Parathyroid adenoma (tissue), 2 donors: ENCODE data around the gene INO80E.
"Not testable (repeated sequence)": the region's sequence is repeated elsewhere in the genome, so short reads cannot be mapped to it uniquely, and the experiment has no call there.

Source experiments
- H2AFZ ChIP-seq: fragments of 300-600 bp; sonication (generic); one replicate; pipeline ENCODE4 v1.7.0; 2017; ENCODE audit warnings: antibody characterized with exemption, mild to moderate bottlenecking
- H3K27ac ChIP-seq: fragments of 300-600 bp; sonication (generic); one replicate; pipeline ENCODE4 v1.7.0; 2017
- H3K27me3 ChIP-seq: fragments of 300-600 bp; sonication (generic); one replicate; pipeline ENCODE4 v1.7.0; 2017; ENCODE audit warnings: low read length; ENCODE audit not compliant: control insufficient read depth, insufficient read depth
- H3K36me3 ChIP-seq: fragments of 300-600 bp; sonication (generic); one replicate; pipeline ENCODE4 v1.7.0; 2017; ENCODE audit warnings: low read length; ENCODE audit not compliant: control insufficient read depth, insufficient read depth
- H3K4me1 ChIP-seq: fragments of 300-600 bp; sonication (generic); one replicate; pipeline ENCODE4 v1.7.0; 2017; ENCODE audit warnings: control low read depth
- H3K4me2 ChIP-seq: fragments of 300-600 bp; sonication (generic); one replicate; pipeline ENCODE4 v1.7.0; 2017; ENCODE audit warnings: low read length
- H3K4me3 ChIP-seq: fragments of 300-600 bp; sonication (generic); one replicate; pipeline ENCODE4 v1.7.0; 2017; ENCODE audit warnings: low read depth, low read length
- H3K79me2 ChIP-seq: fragments of 300-600 bp; sonication (generic); one replicate; pipeline ENCODE4 v1.7.0; 2017; ENCODE audit warnings: control low read depth
- H3K9ac ChIP-seq: fragments of 300-600 bp; sonication (generic); one replicate; pipeline ENCODE4 v1.7.0; 2017; ENCODE audit warnings: mild to moderate bottlenecking
- H3K9me3 ChIP-seq: fragments of 300-600 bp; sonication (generic); one replicate; pipeline ENCODE4 v1.7.0; 2017; ENCODE audit warnings: low read length; ENCODE audit not compliant: control insufficient read depth
- TF ChIP-seq, protein P1 (sequence below): fragments of 300-600 bp; sonication (generic); IDR thresholded peaks from one replicate; pipeline ENCODE4 v1.7.0; 2017; ENCODE audit warnings: antibody characterized with exemption, mild to moderate bottlenecking
- donor health status: primary hyperparathyroidism.

Gene INO80E

DNA sequence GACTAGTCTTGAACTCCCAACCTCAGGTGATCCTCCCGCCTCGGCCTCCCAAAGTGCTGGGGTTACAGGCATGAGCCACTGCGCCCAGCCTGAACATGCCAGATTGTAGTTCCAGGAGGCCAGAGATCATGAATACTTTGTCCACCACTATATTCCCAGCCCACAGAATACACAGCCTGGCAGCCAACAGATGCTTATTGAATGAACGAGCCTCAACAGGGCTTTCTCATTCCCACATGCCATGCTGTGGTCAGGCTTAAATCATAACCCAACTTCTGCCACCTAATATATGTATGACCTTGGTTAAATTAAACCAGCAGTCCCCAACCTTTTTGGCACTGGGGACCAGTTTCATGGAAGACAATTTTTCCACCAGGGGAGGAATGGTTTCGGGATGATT lies 37.3 kb upstream of the INO80E start:
- Histone ChIP-seq H3K27ac (no peak overlapping the region), H3K27me3 (no peaks in the 10 kb centered on the region), H3K4me3 (no peak overlapping the region), H3K9me3 (no peaks in the 10 kb centered on the region), H3K4me1 (peaks cover 5% of the 10 kb centered on the region), H3K9ac (no peak overlapping the region), H2AFZ (no peak overlapping the region), H3K79me2 (no peaks in the 10 kb centered on the region), H3K36me3 (no peaks in the 10 kb centered on the region), H3K4me2 (no peak overlapping the region)
- TF ChIP-seq, protein P1, sequence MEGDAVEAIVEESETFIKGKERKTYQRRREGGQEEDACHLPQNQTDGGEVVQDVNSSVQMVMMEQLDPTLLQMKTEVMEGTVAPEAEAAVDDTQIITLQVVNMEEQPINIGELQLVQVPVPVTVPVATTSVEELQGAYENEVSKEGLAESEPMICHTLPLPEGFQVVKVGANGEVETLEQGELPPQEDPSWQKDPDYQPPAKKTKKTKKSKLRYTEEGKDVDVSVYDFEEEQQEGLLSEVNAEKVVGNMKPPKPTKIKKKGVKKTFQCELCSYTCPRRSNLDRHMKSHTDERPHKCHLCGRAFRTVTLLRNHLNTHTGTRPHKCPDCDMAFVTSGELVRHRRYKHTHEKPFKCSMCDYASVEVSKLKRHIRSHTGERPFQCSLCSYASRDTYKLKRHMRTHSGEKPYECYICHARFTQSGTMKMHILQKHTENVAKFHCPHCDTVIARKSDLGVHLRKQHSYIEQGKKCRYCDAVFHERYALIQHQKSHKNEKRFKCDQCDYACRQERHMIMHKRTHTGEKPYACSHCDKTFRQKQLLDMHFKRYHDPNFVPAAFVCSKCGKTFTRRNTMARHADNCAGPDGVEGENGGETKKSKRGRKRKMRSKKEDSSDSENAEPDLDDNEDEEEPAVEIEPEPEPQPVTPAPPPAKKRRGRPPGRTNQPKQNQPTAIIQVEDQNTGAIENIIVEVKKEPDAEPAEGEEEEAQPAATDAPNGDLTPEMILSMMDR = no peak

DNA sequence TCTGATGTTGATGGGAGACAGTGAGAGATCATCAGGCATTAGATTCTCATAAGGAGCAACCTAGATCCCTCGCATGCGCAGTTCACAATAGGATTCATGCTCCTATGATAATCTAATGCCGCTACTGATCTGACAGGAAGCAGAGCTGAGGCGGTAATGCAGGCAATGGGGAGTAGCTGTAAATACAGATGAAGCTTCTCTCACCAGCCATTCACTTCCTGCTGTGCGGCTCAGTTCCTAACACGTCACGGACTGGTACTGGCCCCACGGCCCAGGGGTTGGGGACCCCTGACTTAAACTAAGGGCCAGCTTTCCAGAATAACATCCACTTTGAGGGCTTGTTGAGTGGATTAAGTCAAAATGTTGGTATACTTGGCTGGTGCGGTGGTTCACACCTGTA lies 36.7 kb upstream of the INO80E start:
- Histone ChIP-seq H3K4me1 (peaks cover 5% of the 10 kb centered on the region), H3K4me3 (no peak overlapping the region), H3K79me2 (no peaks in the 10 kb centered on the region), H3K27me3 (no peaks in the 10 kb centered on the region), H3K4me2 (no peak overlapping the region), H3K36me3 (no peaks in the 10 kb centered on the region), H3K27ac (no peak overlapping the region), H3K9ac (no peak overlapping the region), H2AFZ (no peak overlapping the region), H3K9me3 (no peaks in the 10 kb centered on the region)
- TF ChIP-seq, protein P1 = no peak

DNA sequence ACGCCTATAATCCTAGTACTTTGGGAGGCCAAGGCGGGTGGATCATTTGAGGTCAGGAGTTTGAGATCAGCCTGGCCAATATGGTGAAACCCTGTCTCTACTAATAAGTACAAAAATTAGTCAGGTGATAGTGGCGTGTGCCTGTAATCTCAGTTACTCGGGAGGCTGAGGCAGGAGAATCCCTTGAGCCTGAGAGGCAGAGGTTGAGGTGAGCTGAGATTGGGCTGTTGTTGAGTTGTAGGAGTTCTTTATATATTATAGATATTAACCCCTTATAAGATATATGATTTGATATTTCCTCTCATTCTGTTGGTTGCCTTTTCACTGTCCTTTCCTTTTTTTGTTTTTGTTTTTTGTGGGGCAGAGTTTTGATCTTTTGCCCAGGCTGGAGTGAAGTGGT lies 36.2 kb upstream of the INO80E start:
- not testable (repeated sequence) for H3K9ac ChIP-seq, H3K79me2 ChIP-seq, H3K36me3 ChIP-seq, H2AFZ ChIP-seq, H3K4me1 ChIP-seq, H3K4me3 ChIP-seq, H3K9me3 ChIP-seq, H3K27ac ChIP-seq, H3K27me3 ChIP-seq, H3K4me2 ChIP-seq

DNA sequence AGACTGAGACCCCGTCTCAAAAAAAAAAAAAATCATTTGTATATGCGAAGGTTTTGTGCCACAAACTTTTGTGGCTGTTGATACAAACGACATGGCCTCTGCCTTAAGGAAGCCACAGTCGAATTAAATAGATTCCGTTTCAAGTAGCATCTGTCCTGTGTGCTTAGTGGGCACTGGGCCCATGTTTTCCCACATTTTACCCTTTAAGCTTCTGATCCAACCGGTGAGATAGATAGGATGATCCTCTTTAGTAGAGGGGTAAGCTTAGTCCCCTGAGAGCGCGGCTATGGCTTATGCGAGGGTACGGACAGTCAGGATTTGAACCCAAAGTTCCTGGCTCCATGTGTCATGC lies 34.9 kb upstream of the INO80E start:
- H3K27ac ChIP-seq = peak overlapping the region; percentile 76
- TF ChIP-seq, protein P1 = no peak

DNA sequence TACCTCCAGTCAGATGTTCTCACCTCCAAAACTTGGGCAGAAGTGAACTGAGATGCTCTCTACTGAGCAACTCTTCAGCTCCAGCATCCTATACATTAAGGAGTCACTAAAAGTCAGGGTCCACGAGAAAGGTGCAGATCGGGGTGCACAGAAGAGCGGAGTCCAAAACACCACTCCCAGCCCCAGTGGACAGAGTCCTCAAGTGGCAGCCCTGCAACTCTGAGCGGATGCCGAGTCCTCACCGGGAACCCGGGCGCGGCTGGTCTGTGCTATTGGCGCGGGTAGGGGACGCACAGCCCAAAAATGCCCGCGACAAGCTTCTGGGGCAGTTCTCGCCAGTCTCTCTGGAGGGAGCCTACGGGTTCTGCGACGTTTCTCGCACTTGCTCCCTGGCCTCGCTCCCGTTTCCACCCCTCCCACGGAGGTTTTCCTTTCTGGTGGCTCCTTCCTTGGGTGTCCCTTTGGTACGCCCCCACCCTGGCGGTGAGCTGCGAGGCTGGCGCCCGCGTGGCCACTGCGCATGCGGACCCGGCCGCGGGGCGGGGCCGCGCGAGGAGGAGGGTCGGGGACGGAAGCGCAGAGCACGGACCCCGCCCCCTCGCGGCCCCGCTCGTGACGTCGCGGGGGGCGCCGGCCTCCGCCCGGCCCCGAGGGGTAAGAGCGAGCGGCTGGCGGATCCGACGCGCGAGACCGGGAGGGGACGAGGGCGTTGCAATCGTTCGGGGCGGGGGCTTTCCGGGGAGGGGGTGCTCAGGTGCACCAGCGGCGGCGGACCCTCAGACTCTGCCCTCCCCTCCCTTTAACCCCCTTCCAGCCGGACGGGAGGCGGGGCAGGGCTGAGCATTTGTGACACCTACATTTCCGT lies 34.3 kb upstream of the INO80E start, which contains the start of gene TMEM219:
TSS of gene TMEM219 (plus strand) at position 601 of the 865 bp plus-strand sequence. CDS start 1,065 bp downstream, outside the sequence.
- Histone ChIP-seq H3K79me2 (no peaks in the 10 kb centered on the region), H3K4me3 (peak within 1 kb of the TSS; percentile 93), H3K27ac (peak within 1 kb of the TSS; percentile 76), H3K4me1 (peaks cover 5% of the 10 kb centered on the region), H3K9me3 (no peaks in the 10 kb centered on the region), H2AFZ (peak within 1 kb of the TSS; percentile 100), H3K4me2 (peak within 1 kb of the TSS; percentile 80), H3K9ac (peak within 1 kb of the TSS; percentile 19), H3K27me3 (no peaks in the 10 kb centered on the region), H3K36me3 (no peaks in the 10 kb centered on the region)
- TF ChIP-seq, protein P1 = peak; percentile 50

More for the DNA sequence above, 34.9 kb upstream of the INO80E start:
- H3K27me3 ChIP-seq = no peaks in the 10 kb centered on the region
- peak overlapping the region; percentile 19 for H3K9ac ChIP-seq
- H3K36me3 ChIP-seq = no peaks in the 10 kb centered on the region
- peak overlapping the region; percentile 100 for H2AFZ ChIP-seq
- H3K4me1 ChIP-seq = peaks cover 5% of the 10 kb centered on the region
- H3K4me2 ChIP-seq = peak overlapping the region; percentile 80
- peak overlapping the region; percentile 93 for H3K4me3 ChIP-seq
- H3K79me2 ChIP-seq = no peaks in the 10 kb centered on the region
- H3K9me3 ChIP-seq = no peaks in the 10 kb centered on the region
